Mucosa of stomach (tissue), 1 donor: ENCODE results near the gene OR2D3.
"Not testable (repeated sequence)": the region's sequence is repeated elsewhere in the genome, so short reads cannot be mapped to it uniquely, and the experiment has no call there.

Experiments used
- H3K27me3 ChIP-seq: one replicate; pipeline ENCODE4 v1.7.0; 2013; ENCODE audit warnings: mild to moderate bottlenecking, low read length; ENCODE audit not compliant: control insufficient read depth, insufficient read depth
- H3K36me3 ChIP-seq: one replicate; pipeline ENCODE4 v1.7.0; 2013; ENCODE audit warnings: low read length; ENCODE audit not compliant: control insufficient read depth, insufficient read depth
- H3K4me1 ChIP-seq: one replicate; pipeline ENCODE4 v1.7.0; 2013; ENCODE audit warnings: mild to moderate bottlenecking, low read length; ENCODE audit not compliant: control insufficient read depth, insufficient read depth
- H3K4me3 ChIP-seq: one replicate; pipeline ENCODE4 v1.7.0; 2013; ENCODE audit warnings: low read length
- H3K9ac ChIP-seq: one replicate; pipeline ENCODE4 v1.7.0; 2013; ENCODE audit warnings: mild to moderate bottlenecking, low read length, moderate library complexity
- H3K9me3 ChIP-seq: one replicate; pipeline ENCODE4 v1.7.0; 2013; ENCODE audit warnings: mild to moderate bottlenecking, low read length, moderate library complexity; ENCODE audit not compliant: control insufficient read depth
- donor health status: Pancreatic carcinoma.

OR2D3 gene

GRCh38 chr11:6932145-6932544, 11.3 kb downstream of the OR2D3 start:
- no peak overlapping the region for H3K9ac ChIP-seq
- no peaks in the 10 kb centered on the region for H3K9me3 ChIP-seq
- peaks cover 5% of the 10 kb centered on the region for H3K4me1 ChIP-seq
- no peak overlapping the region for H3K4me3 ChIP-seq
- no peaks in the 10 kb centered on the region for H3K27me3 ChIP-seq
- no peaks in the 10 kb centered on the region for H3K36me3 ChIP-seq

GRCh38 chr11:6941970-6942369, 21.2 kb downstream of the OR2D3 start:
- Histone ChIP-seq H3K36me3 (no peaks in the 10 kb centered on the region), H3K9ac (no peak overlapping the region), H3K27me3 (no peaks in the 10 kb centered on the region), H3K4me1 (no peaks in the 10 kb centered on the region), H3K4me3 (no peak overlapping the region), H3K9me3 (no peaks in the 10 kb centered on the region)

- H3K4me3 ChIP-seq: no peak overlapping the region
- H3K4me1 ChIP-seq: no peaks in the 10 kb centered on the region
- H3K9ac ChIP-seq: no peak overlapping the region
- no peaks in the 10 kb centered on the region for H3K36me3 ChIP-seq
- no peaks in the 10 kb centered on the region for H3K9me3 ChIP-seq
- no peaks in the 10 kb centered on the region for H3K27me3 ChIP-seq
Observed at GRCh38 chr11:6943131-6943530, 22.3 kb downstream of the OR2D3 start.

GRCh38 chr11:6954248-6954647, 33.4 kb downstream of the OR2D3 start:
- H3K27me3 ChIP-seq, H3K9me3 ChIP-seq, H3K36me3 ChIP-seq, H3K4me1 ChIP-seq, H3K4me3 ChIP-seq, H3K9ac ChIP-seq: not testable (repeated sequence)

- Histone ChIP-seq H3K4me3 (no peak overlapping the region), H3K27me3 (no peaks in the 10 kb centered on the region), H3K36me3 (no peaks in the 10 kb centered on the region), H3K9ac (no peak overlapping the region), H3K9me3 (no peaks in the 10 kb centered on the region), H3K4me1 (no peaks in the 10 kb centered on the region)
Observed at GRCh38 chr11:6962141-6962540, 41.3 kb downstream of the OR2D3 start.

GRCh38 chr11:6962673-6963072, 41.9 kb downstream of the OR2D3 start:
- Histone ChIP-seq H3K4me1 (no peaks in the 10 kb centered on the region), H3K9ac (no peak overlapping the region), H3K36me3 (no peaks in the 10 kb centered on the region), H3K9me3 (no peaks in the 10 kb centered on the region), H3K27me3 (no peaks in the 10 kb centered on the region), H3K4me3 (no peak overlapping the region)

GRCh38 chr11:6968816-6969215, 48.0 kb downstream of the OR2D3 start:
- no peaks in the 10 kb centered on the region for H3K9me3 ChIP-seq
- no peaks in the 10 kb centered on the region for H3K4me1 ChIP-seq
- no peak overlapping the region for H3K9ac ChIP-seq

GRCh38 chr11:6969854-6970253, 49.1 kb downstream of the OR2D3 start:
- H3K4me3 ChIP-seq, H3K36me3 ChIP-seq, H3K27me3 ChIP-seq, H3K4me1 ChIP-seq, H3K9me3 ChIP-seq, H3K9ac ChIP-seq: not testable (repeated sequence)

More at GRCh38 chr11:6968816-6969215, 48.0 kb downstream of the OR2D3 start:
- H3K4me3 ChIP-seq: no peak overlapping the region
- no peaks in the 10 kb centered on the region for H3K27me3 ChIP-seq
- no peaks in the 10 kb centered on the region for H3K36me3 ChIP-seq
